Activated CD4-positive, alpha-beta T cell treated with anti-CD3 and anti-CD28 coated beads, Interleukin-2, amount 50 U/mL, for 48 hours (primary cell): ENCODE results near the gene SLC16A6.
"Not testable (repeated sequence)": the region's sequence is repeated elsewhere in the genome, so short reads cannot be mapped to it uniquely, and the experiment has no call there.

Source experiments
- DNase-seq, 2 experiments: peaks; one replicate each; pipeline ENCODE4 v3.0.0-alpha.2; 2020

Gene SLC16A6

GRCh38 chr17:68290955-68291835 is at the start of gene SLC16A6, which contains the start of gene ARSG:
Gene SLC16A6, minus strand, starts transcription at chr17:68291127. Its CDS starts 12,807 bp downstream, at chr17:68278320.
Gene ARSG, plus strand, starts transcription at chr17:68291495. Its CDS starts 15,999 bp downstream, at chr17:68307494.
- DNase-seq: peak; percentile 80

GRCh38 chr17:68334393-68334792 is 43.5 kb upstream of the SLC16A6 start:
- no peak for DNase-seq

- not testable (repeated sequence) for DNase-seq
Observed at GRCh38 chr17:68331932-68332331, 41.0 kb upstream of the SLC16A6 start.

GRCh38 chr17:68329331-68329730 is 38.4 kb upstream of the SLC16A6 start:
- no peak for DNase-seq

GRCh38 chr17:68328676-68329075 is 37.7 kb upstream of the SLC16A6 start:
- no peak for DNase-seq

- DNase-seq: no peak
Observed at GRCh38 chr17:68327823-68328557, 37.1 kb upstream of the SLC16A6 start.

- DNase-seq: peak in 1 of 2 experiments; percentile 42
Observed at GRCh38 chr17:68326681-68327080, 35.8 kb upstream of the SLC16A6 start.

GRCh38 chr17:68325961-68326360 is 35.0 kb upstream of the SLC16A6 start:
- DNase-seq: no peak

GRCh38 chr17:68324654-68325336 is 33.9 kb upstream of the SLC16A6 start:
- no peak for DNase-seq

GRCh38 chr17:68324114-68324513 is 33.2 kb upstream of the SLC16A6 start:
- no peak for DNase-seq

- no peak for DNase-seq
Observed at GRCh38 chr17:68322630-68323029, 31.7 kb upstream of the SLC16A6 start.

GRCh38 chr17:68321556-68321954 is 30.6 kb upstream of the SLC16A6 start:
- no peak for DNase-seq

GRCh38 chr17:68320943-68321555 is 30.1 kb upstream of the SLC16A6 start:
- no peak for DNase-seq

- no peak for DNase-seq
Observed at GRCh38 chr17:68320311-68320865, 29.5 kb upstream of the SLC16A6 start.

GRCh38 chr17:68319410-68320162 is 28.7 kb upstream of the SLC16A6 start:
- DNase-seq: no peak

GRCh38 chr17:68318103-68318991 is 27.4 kb upstream of the SLC16A6 start:
- DNase-seq: no peak

- no peak for DNase-seq
Observed at GRCh38 chr17:68317458-68317857, 26.5 kb upstream of the SLC16A6 start.

- no peak for DNase-seq
Observed at GRCh38 chr17:68315930-68316329, 25.0 kb upstream of the SLC16A6 start.

GRCh38 chr17:68314916-68315535 is 24.1 kb upstream of the SLC16A6 start:
- no peak for DNase-seq

- DNase-seq: peak in 1 of 2 experiments; percentile 15
Observed at GRCh38 chr17:68310152-68310551, 19.2 kb upstream of the SLC16A6 start.
